MM.1S (cell line): ENCODE results near the gene CREB3L1.
A peak's percentile ranks its signal among the peaks of the same experiment; 100 is the strongest.

ENCODE experiments used
- DNase-seq: peaks from one replicate; pipeline ENCODE4 v3.0.0-alpha.2; 2015
- H2AFZ ChIP-seq: fragments of 300-600 bp; sonication (generic); 2 replicates; pipeline ENCODE4 v1.6.0; 2016; ENCODE audit warnings: antibody characterized with exemption, low read length
- H3F3A ChIP-seq: fragments of 300-600 bp; sonication (generic); 2 replicates; pipeline ENCODE4 v1.6.1; 2016; ENCODE audit warnings: mild to moderate bottlenecking, antibody characterized with exemption, low read length, moderate library complexity, mixed read lengths; ENCODE audit not compliant: insufficient read depth
- H3K27ac ChIP-seq: fragments of 300-600 bp; sonication (generic); 2 replicates; pipeline ENCODE4 v1.5.1; 2016; ENCODE audit warnings: mild to moderate bottlenecking, low read length
- H3K27me3 ChIP-seq: fragments of 300-600 bp; sonication (generic); replicated peaks from 2 replicates; pipeline ENCODE4 v1.6.0; 2016; ENCODE audit warnings: low read length; ENCODE audit not compliant: insufficient read depth
- H3K36me3 ChIP-seq: fragments of 300-600 bp; sonication (generic); replicated peaks from 2 replicates; pipeline ENCODE4 v1.6.1; 2016; ENCODE audit warnings: mild to moderate bottlenecking, low read length, mixed read lengths; ENCODE audit not compliant: insufficient read depth
- H3K4me1 ChIP-seq: fragments of 300-600 bp; sonication (generic); 2 replicates; pipeline ENCODE4 v1.6.1; 2016; ENCODE audit warnings: low read length, mixed read lengths
- H3K4me2 ChIP-seq: fragments of 300-600 bp; sonication (generic); 2 replicates; pipeline ENCODE4 v1.6.0; 2016; ENCODE audit warnings: low read depth, low read length
- H3K4me3 ChIP-seq: fragments of 300-600 bp; sonication (generic); 2 replicates; pipeline ENCODE4 v1.5.1; 2016; ENCODE audit warnings: low read length, mixed read lengths
- H3K79me2 ChIP-seq: fragments of 300-600 bp; sonication (generic); 2 replicates; pipeline ENCODE4 v1.6.1; 2016; ENCODE audit warnings: mixed run types, low read length, mixed read lengths
- H3K9ac ChIP-seq: fragments of 300-600 bp; sonication (generic); 2 replicates; pipeline ENCODE4 v1.6.1; 2016; ENCODE audit warnings: low read length, mixed read lengths
- H3K9me2 ChIP-seq: fragments of 300-600 bp; sonication (generic); replicated peaks from 2 replicates; pipeline ENCODE4 v1.6.1; 2016; ENCODE audit warnings: mild to moderate bottlenecking, low read length, mixed read lengths; ENCODE audit not compliant: insufficient read depth
- H3K9me3 ChIP-seq: fragments of 300-600 bp; sonication (generic); replicated peaks from 2 replicates; pipeline ENCODE4 v1.6.1; 2016; ENCODE audit warnings: mild to moderate bottlenecking, low read length, mixed read lengths; ENCODE audit not compliant: insufficient read depth
- H4K20me1 ChIP-seq: fragments of 300-600 bp; sonication (generic); 2 replicates; pipeline ENCODE4 v1.6.1; 2016; ENCODE audit warnings: mild to moderate bottlenecking, low read length, moderate library complexity, mixed read lengths; ENCODE audit not compliant: insufficient read depth
- CTCF ChIP-seq: fragments of 300-600 bp; sonication (generic); IDR thresholded peaks from 2 replicates; pipeline ENCODE4 v1.5.1; 2016; ENCODE audit warnings: antibody characterized with exemption, low read length, mixed read lengths
- EZH2 ChIP-seq: fragments of 300-600 bp; sonication (generic); optimal IDR thresholded peaks from 2 replicates; pipeline ENCODE3; 2017; ENCODE audit warnings: low read depth, mild to moderate bottlenecking, antibody characterized with exemption, low read length, mixed read lengths
- EZH2phosphoT487 ChIP-seq: fragments of 300-600 bp; sonication (generic); IDR thresholded peaks from 2 replicates; pipeline ENCODE4 v1.6.1; 2018; ENCODE audit warnings: antibody characterized with exemption, low read length

CREB3L1 gene

GRCh38 chr11:46352063-46352841 lies 74.8 kb downstream of the CREB3L1 start:
- Histone ChIP-seq H3K9me3 (no peaks in the 10 kb centered on the region), H3K27ac (no peak overlapping the region), H3K36me3 (no peaks in the 10 kb centered on the region), H2AFZ (no peak overlapping the region), H3K9me2 (no peaks in the 10 kb centered on the region), H3K27me3 (no peaks in the 10 kb centered on the region), H3K79me2 (peaks cover 70% of the 10 kb centered on the region), H3K4me3 (no peak overlapping the region), H3K4me2 (no peak overlapping the region), H3K9ac (no peak overlapping the region), H4K20me1 (no peaks in the 10 kb centered on the region), H3F3A (no peaks in the 10 kb centered on the region), H3K4me1 (peaks cover 13% of the 10 kb centered on the region)
- no peak for DNase-seq
- peak; percentile 59 for TF ChIP-seq CTCF
- no peak for TF ChIP-seq EZH2

- Histone ChIP-seq H3K27me3 (no peaks in the 10 kb centered on the region), H3K4me1 (peaks cover 6% of the 10 kb centered on the region; the same call in 1 of the 2 replicates), H3K9me2 (no peaks in the 10 kb centered on the region), H4K20me1 (no peaks in the 10 kb centered on the region), H3K9ac (no peak overlapping the region), H3K9me3 (no peaks in the 10 kb centered on the region), H3K36me3 (no peaks in the 10 kb centered on the region), H3K79me2 (peaks cover 65% of the 10 kb centered on the region), H3K4me3 (no peak overlapping the region), H3K27ac (no peak overlapping the region), H3F3A (no peaks in the 10 kb centered on the region), H2AFZ (no peak overlapping the region), H3K4me2 (no peak overlapping the region)
- DNase-seq, result no peak
- TF ChIP-seq EZH2phosphoT487 (no peak), EZH2 (no peak), CTCF (no peak)
Measured at GRCh38 chr11:46353698-46354097, 76.2 kb downstream of the CREB3L1 start.

GRCh38 chr11:46356924-46357482 lies 79.5 kb downstream of the CREB3L1 start:
- no peaks in the 10 kb centered on the region for H3K4me1 ChIP-seq

More at GRCh38 chr11:46356924-46357482, 79.5 kb downstream of the CREB3L1 start:
- Histone ChIP-seq H3K27ac (no peak overlapping the region), H4K20me1 (no peaks in the 10 kb centered on the region), H3K9me3 (no peaks in the 10 kb centered on the region), H3F3A (no peaks in the 10 kb centered on the region), H3K9me2 (no peaks in the 10 kb centered on the region), H3K79me2 (peaks cover 48% of the 10 kb centered on the region), H3K36me3 (no peaks in the 10 kb centered on the region), H3K4me3 (no peak overlapping the region), H3K9ac (no peak overlapping the region), H2AFZ (no peak overlapping the region), H3K4me2 (no peak overlapping the region), H3K27me3 (no peaks in the 10 kb centered on the region)
- TF ChIP-seq EZH2phosphoT487 (no peak), CTCF (no peak), EZH2 (no peak)
- no peak for DNase-seq
